AG04450 (cell line): Measurements from ENCODE around the gene KLHL29. TPM values are rescaled to one million over a fixed set of nuclear protein-coding genes. Genes with fewer than 3 reads are reported as not detected.

Source experiments
- CTCF ChIA-PET: fragments of 300-600, 350-600 bp; formaldehyde crosslinking; extraction: SDS; loops from one replicate; lab custom pipeline; 2022; ENCODE audit warnings: antibody characterized with exemption, inconsistent platforms; lab: Charles Lee
- POLR2A ChIA-PET: fragments of 350-600 bp; formaldehyde crosslinking; extraction: SDS; loops from one replicate; lab custom pipeline; 2021; ENCODE audit warnings: antibody characterized with exemption, inconsistent platforms; lab: Yijun Ruan, JAX
- DNase-seq: peaks from one replicate; pipeline ENCODE4 v3.0.0-alpha.2; 2011; ENCODE audit warnings: low read depth, low spot score
- H3K27ac ChIP-seq: one replicate; pipeline ENCODE4 v1.5.1; 2012; ENCODE audit warnings: low read depth, low read length, control low read depth
- H3K27me3 ChIP-seq: one replicate; pipeline ENCODE4 v1.6.0; 2012; ENCODE audit warnings: low read length; ENCODE audit not compliant: control insufficient read depth, insufficient read depth
- H3K4me3 ChIP-seq: 2 replicates; pipeline ENCODE4 v1.5.1; 2011; ENCODE audit warnings: mild to moderate bottlenecking, low read depth, low read length, control low read depth
- H3K9me3 ChIP-seq: 2 replicates; pipeline ENCODE4 v1.5.1; 2012; ENCODE audit warnings: low read length; ENCODE audit not compliant: control insufficient read depth, insufficient read depth
- polyA plus RNA-seq: library from polyadenylated mRNA; depleted of rRNA; stranded (reverse); fragments of >200 nt; gene quantifications from 2 replicates; pipeline ENCODE4 v1.2.3, GENCODE V29; 2011
- TF ChIP-seq, protein P1 (sequence below): IDR thresholded peaks from 2 replicates; pipeline ENCODE4 v1.5.1; 2011; ENCODE audit warnings: low read depth, low read length, control low read depth, inconsistent platforms

KLHL29 gene
- polyA plus RNA-seq, 1 experiment, result 3.6 TPM

DNA sequence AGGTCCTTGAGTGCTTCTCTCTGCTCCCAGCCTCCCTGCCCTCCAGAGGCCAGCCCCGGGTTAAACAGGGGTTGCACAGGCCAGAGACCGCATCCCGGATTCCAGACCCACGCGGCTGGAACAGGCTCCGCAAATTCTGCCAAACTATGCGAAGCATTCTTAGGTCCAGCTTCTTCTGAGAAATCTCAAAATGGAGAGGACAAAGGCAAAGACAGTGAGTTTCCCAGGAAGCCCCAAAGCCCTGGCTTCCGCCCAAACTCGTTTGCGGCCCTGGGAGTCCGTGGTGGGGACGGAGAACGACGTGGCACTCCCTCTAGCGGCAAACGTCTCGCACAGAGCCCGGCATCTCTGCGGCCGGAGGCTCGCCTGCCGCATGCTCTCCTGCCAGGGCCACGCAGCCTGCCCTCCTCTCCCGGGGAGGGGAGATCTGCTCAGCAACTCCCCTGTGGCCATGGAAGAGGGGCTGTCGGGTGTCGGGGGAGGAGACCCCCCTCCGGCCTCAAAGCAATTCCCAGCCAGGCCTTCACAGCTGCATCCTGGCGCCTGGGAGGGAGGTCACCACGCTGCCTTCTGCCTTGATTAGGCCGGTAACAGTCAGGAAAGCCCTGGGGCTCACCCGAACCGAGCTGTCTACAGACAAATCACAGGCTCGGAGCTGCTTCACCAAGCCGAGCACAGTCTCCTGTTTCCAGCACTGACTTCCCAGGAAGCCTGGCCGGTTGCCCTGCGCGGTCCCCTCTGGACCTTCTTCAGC is 33.4 kb upstream of the KLHL29 start:
- Histone ChIP-seq H3K27me3 (peaks cover 9% of the 10 kb centered on the region), H3K4me3 (no peak overlapping the region; the same call in 1 of the 2 replicates), H3K9me3 (no peaks in the 10 kb centered on the region; the same call in 1 of the 2 replicates), H3K27ac (no peak overlapping the region)
- TF ChIP-seq, protein P1, sequence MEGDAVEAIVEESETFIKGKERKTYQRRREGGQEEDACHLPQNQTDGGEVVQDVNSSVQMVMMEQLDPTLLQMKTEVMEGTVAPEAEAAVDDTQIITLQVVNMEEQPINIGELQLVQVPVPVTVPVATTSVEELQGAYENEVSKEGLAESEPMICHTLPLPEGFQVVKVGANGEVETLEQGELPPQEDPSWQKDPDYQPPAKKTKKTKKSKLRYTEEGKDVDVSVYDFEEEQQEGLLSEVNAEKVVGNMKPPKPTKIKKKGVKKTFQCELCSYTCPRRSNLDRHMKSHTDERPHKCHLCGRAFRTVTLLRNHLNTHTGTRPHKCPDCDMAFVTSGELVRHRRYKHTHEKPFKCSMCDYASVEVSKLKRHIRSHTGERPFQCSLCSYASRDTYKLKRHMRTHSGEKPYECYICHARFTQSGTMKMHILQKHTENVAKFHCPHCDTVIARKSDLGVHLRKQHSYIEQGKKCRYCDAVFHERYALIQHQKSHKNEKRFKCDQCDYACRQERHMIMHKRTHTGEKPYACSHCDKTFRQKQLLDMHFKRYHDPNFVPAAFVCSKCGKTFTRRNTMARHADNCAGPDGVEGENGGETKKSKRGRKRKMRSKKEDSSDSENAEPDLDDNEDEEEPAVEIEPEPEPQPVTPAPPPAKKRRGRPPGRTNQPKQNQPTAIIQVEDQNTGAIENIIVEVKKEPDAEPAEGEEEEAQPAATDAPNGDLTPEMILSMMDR, result peak; percentile 87
- ChIA-PET POLR2A (no interaction called here), CTCF (interaction anchor here (0.5 to 2.6 kb wide), 19 partner anchors 9 to 1304 kb away, joined by 3 to 19 read pairs (median 4); no protein-coding TSS in a partner anchor)
- peak; percentile 30 for DNase-seq

DNA sequence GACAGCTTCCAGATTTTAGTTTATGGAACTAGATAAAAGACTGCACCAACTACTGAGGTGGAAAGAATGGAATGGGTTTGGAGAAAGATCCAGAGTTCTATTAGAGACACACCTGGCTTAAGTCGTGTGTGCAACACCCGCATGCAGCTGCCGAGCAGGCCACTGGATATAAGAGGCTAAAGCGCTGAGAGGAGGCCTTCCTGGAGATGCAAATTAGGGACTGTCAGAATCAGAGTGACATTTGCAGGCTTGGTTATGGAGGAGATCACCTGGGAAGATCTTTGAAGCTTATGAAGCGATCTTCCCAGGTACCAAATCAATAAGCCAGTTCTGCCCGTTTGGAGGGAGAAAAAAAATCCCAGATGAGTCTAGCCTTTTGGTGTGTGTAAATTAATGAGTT is 30.4 kb upstream of the KLHL29 start:
- DNase-seq, result no peak
- H3K27me3 ChIP-seq, result peaks cover 15% of the 10 kb centered on the region
- H3K9me3 ChIP-seq, result no peaks in the 10 kb centered on the region; the same call in 1 of the 2 replicates
- H3K27ac ChIP-seq, result no peak overlapping the region
- POLR2A ChIA-PET, result no interaction called here
- CTCF ChIA-PET, result interaction anchor here (1.1 to 1.6 kb wide), 2 partner anchors 15 to 155 kb away, joined by 4 to 5 read pairs; no protein-coding TSS in a partner anchor
- no peak overlapping the region for H3K4me3 ChIP-seq
- TF ChIP-seq, protein P1, result no peak

DNA sequence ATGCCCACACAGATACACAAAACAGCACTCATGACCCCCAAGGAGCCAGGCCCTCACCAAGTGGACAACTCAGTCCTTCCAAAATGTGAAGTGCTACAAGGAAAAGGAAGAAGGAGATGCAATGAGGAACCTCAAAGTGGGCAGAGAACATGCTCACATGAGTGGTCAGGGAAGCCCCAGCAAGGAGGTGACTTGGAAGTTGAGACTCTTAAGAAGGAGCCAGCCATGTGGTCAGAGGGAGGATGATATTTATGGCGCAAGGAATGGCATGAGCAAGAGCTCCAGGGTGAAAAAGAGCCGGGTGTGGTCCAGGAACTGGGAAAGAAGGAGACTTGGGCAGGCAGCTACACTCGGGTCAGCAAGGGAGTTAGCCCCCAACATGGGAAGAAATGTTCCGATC is 30.0 kb upstream of the KLHL29 start:
- peaks cover 15% of the 10 kb centered on the region for H3K27me3 ChIP-seq
- no peaks in the 10 kb centered on the region; the same call in 1 of the 2 replicates for H3K9me3 ChIP-seq
- ChIA-PET POLR2A (no interaction called here), CTCF (no interaction called here)
- no peak for DNase-seq
- H3K27ac ChIP-seq, result no peak overlapping the region
- TF ChIP-seq, protein P1, result no peak
- H3K4me3 ChIP-seq, result no peak overlapping the region

DNA sequence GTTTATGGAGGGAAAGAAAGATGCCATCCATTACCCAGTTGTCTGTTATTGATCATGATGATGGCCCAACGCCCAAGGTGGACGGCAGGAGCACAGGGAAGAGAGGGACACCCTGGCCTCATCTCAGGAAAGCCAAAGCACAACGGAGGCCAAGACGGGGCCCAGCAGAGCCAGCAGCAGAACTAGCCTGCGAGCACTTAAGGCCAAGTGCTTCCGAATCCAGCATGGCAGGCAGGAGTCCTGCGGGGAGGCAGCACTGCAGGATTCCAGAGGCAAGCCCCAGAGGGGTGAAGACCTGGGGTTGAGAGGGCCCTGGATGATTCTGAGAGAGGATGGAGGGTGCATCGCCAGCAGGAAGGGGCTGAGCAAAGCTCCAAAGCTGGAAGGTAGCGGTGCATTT is 28.3 kb upstream of the KLHL29 start:
- Histone ChIP-seq H3K9me3 (no peaks in the 10 kb centered on the region), H3K27ac (no peak overlapping the region), H3K27me3 (peaks cover 15% of the 10 kb centered on the region), H3K4me3 (no peak overlapping the region)
- TF ChIP-seq, protein P1, result no peak
- no peak for DNase-seq
- POLR2A ChIA-PET, result no interaction called here
- CTCF ChIA-PET, result no interaction called here
